ENCODE results near the gene CDH4. TPM values are rescaled to one million over a fixed set of nuclear protein-coding genes. Genes with fewer than 3 reads are reported as not detected.

Gene CDH4
- polyA plus RNA-seq, 1 donor (not counting 4 experiments of a cell fraction or from before 2014, with no cell fraction given): 2.2 TPM

- dilution Hi-C loops (cut with MboI; ENCODE audit: extremely low pct_ligation_motif_present, low sequenced_read_pairs): no loop called here
- H3K9ac ChIP-seq (ENCODE audit: control insufficient read depth, extremely low read depth, insufficient read depth, low read length): no peak overlapping the region
- FAIRE-seq: no peak
- DNase-seq (ENCODE audit: low read depth, low spot score): no peak
- no peak overlapping the region for H2AFZ ChIP-seq (ENCODE audit: control insufficient read depth, low read length)
- TF ChIP-seq EZH2 (IDR thresholded peaks at IDR 0.05; ENCODE audit: low read length): no peak
- TF ChIP-seq CTCF (optimal IDR thresholded peaks at IDR 0.05 in 1 of 3, IDR thresholded peaks at IDR 0.05 in 1 of 3, conservative IDR thresholded peaks at IDR 0.05 in 1 of 3; ENCODE audit: extremely low read depth in 1 of 3, insufficient read depth in 2 of 3, low read length in 3 of 3): no peak
- no peak overlapping the region for H3K4me2 ChIP-seq (ENCODE audit: control insufficient read depth, extremely low read depth, insufficient read depth, low read depth, low read length)
- no peaks in the 10 kb centered on the region for H3K79me2 ChIP-seq (ENCODE audit: control insufficient read depth, insufficient read depth, low read length)
- H3K9me3 ChIP-seq (ENCODE audit: control insufficient read depth, low read depth, low read length): no peaks in the 10 kb centered on the region
- H3K27ac ChIP-seq (ENCODE audit: control insufficient read depth, insufficient read depth, low read length): no peak overlapping the region
- no peaks in the 10 kb centered on the region for H3K9me1 ChIP-seq (ENCODE audit: control insufficient read depth, extremely low read depth, insufficient read depth, low read length)
- peaks cover 30% of the 10 kb centered on the region for H3K27me3 ChIP-seq (ENCODE audit: control insufficient read depth, extremely low read depth, insufficient read depth, low read length)
- peaks cover 15% of the 10 kb centered on the region for H4K20me1 ChIP-seq (ENCODE audit: control insufficient read depth, extremely low read depth, insufficient read depth, low read length)
- H3K36me3 ChIP-seq (ENCODE audit: control insufficient read depth in 2 of 2, extremely low read depth in 1 of 2, insufficient read depth in 2 of 2, low read length in 2 of 2): no peaks in the 10 kb centered on the region
- H3K4me1 ChIP-seq (ENCODE audit: control insufficient read depth, extremely low read depth, insufficient read depth, low read length): peaks cover 20% of the 10 kb centered on the region
- no peak overlapping the region for H3K4me3 ChIP-seq (ENCODE audit: control insufficient read depth in 2 of 3, extremely low read depth in 1 of 3, insufficient read depth in 2 of 3, low read depth in 1 of 3, low read length in 3 of 3)
These were observed 378.8 kb downstream of the CDH4 start for GRCh38 chr20:61630816-61631215.

GRCh38 chr20:61631751-61632150 is 379.7 kb downstream of the CDH4 start:
- Histone ChIP-seq H4K20me1 (ENCODE audit: control insufficient read depth, extremely low read depth, insufficient read depth, low read length) (peaks cover 15% of the 10 kb centered on the region), H3K4me1 (ENCODE audit: control insufficient read depth, extremely low read depth, insufficient read depth, low read length) (peaks cover 20% of the 10 kb centered on the region), H3K4me2 (ENCODE audit: control insufficient read depth, extremely low read depth, insufficient read depth, low read depth, low read length) (no peak overlapping the region), H3K27ac (ENCODE audit: control insufficient read depth, insufficient read depth, low read length) (no peak overlapping the region), H3K27me3 (ENCODE audit: control insufficient read depth, extremely low read depth, insufficient read depth, low read length) (peaks cover 21% of the 10 kb centered on the region), H3K79me2 (ENCODE audit: control insufficient read depth, insufficient read depth, low read length) (no peaks in the 10 kb centered on the region), H2AFZ (ENCODE audit: control insufficient read depth, low read length) (no peak overlapping the region), H3K9me1 (ENCODE audit: control insufficient read depth, extremely low read depth, insufficient read depth, low read length) (no peaks in the 10 kb centered on the region), H3K4me3 (ENCODE audit: control insufficient read depth in 2 of 3, extremely low read depth in 1 of 3, insufficient read depth in 2 of 3, low read depth in 1 of 3, low read length in 3 of 3) (no peak overlapping the region), H3K9ac (ENCODE audit: control insufficient read depth, extremely low read depth, insufficient read depth, low read length) (no peak overlapping the region), H3K9me3 (ENCODE audit: control insufficient read depth, low read depth, low read length) (no peaks in the 10 kb centered on the region), H3K36me3 (ENCODE audit: control insufficient read depth in 2 of 2, extremely low read depth in 1 of 2, insufficient read depth in 2 of 2, low read length in 2 of 2) (no peaks in the 10 kb centered on the region)
- DNase-seq (ENCODE audit: low read depth, low spot score) (no peak), FAIRE-seq (no peak)
- no peak for TF ChIP-seq EZH2 (IDR thresholded peaks at IDR 0.05; ENCODE audit: low read length)
- TF ChIP-seq CTCF (optimal IDR thresholded peaks at IDR 0.05 in 1 of 3, IDR thresholded peaks at IDR 0.05 in 1 of 3, conservative IDR thresholded peaks at IDR 0.05 in 1 of 3; ENCODE audit: extremely low read depth in 1 of 3, insufficient read depth in 2 of 3, low read length in 3 of 3): no peak
- dilution Hi-C loops (cut with MboI; ENCODE audit: extremely low pct_ligation_motif_present, low sequenced_read_pairs): no loop called here

Measured in keratinocyte (primary cell).